Stimulated activated CD4-positive, alpha-beta T cell treated with anti-CD3 and anti-CD28 coated beads, Interleukin-1b, Interleukin-23, amount 100 ng/mL, for 4 hours (primary cell): ENCODE results near the gene VRK3.

Source experiments
- DNase-seq, 2 donors: peaks; one replicate each; pipeline ENCODE4 v3.0.0-alpha.2; 2020; ENCODE audit warnings: low read depth in 2 of 2

The VRK3 gene

GRCh38 chr19:49931293-49932040, 93.7 kb downstream of the VRK3 start:
- no peak for DNase-seq

DNA sequence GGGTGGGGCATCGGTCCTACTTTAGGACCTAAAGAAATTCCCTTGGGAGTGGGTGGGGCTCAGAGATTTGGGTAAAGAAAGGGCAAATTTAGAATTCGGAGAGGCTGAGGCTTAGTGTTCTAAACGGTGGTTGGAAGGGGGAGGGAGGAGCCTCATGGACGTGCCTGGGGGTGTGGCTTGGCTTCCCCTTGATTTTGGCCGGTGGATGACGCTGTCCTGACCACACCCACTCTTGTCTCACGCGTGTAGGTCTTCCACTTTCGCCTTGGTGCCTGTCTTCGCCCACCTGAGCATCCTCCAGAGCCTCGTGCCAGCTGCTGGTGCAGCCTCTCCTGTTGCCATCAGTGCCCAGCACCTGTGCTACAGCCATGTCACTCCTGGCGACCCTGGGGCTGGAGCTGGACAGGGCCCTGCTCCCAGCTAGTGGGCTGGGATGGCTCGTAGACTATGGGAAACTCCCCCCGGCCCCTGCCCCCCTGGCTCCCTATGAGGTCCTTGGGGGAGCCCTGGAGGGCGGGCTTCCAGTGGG, 94.6 kb downstream of the VRK3 start:
- no peak for DNase-seq

- peak; percentile 79 to 90 for DNase-seq
Measured at GRCh38 chr19:49929611-49930482, 95.3 kb downstream of the VRK3 start.

DNA sequence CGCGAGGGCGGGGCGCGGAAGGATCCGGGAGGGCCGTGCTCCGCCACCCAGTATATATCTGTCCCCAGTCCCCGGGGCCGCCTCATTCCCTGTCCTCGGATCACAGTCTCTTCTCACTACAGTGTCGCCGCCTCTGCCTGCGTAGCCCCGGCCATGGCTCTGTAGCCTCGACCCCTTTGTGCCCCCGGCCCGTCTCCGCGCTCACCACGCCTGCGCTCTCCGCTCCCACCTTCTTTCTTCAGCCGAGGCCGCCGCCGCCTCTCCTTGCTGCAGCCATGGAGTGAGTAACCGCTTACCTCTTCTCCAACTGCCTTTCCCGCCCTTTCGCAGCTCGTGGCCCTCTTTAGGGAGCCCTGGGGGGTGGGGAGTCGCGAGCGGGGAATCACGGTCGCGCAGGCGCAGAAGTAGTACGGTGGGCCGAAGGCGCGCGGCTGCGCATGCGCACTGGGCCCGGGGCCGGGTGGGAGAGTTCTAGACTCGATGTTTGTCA, 96.0 kb downstream of the VRK3 start, which contains the start of the genes ATF5 and NUP62:
Gene ATF5 (plus strand): TSS at position 85 of the 490 bp plus-strand sequence. CDS start 1,646 bp downstream, outside the sequence.
Gene NUP62 (minus strand): TSS at position 384 of the 490 bp plus-strand sequence. CDS start 19,697 bp downstream, outside the sequence.
- peak; percentile 94 to 96 for DNase-seq

GRCh38 chr19:49927526-49928264, 97.5 kb downstream of the VRK3 start:
- DNase-seq, result no peak

GRCh38 chr19:49926515-49926914, 98.7 kb downstream of the VRK3 start:
- no peak for DNase-seq
